Memory B cell (primary cell): ENCODE measurements around the gene PLEKHS1.
"Not testable (repeated sequence)": the region's sequence is repeated elsewhere in the genome, so short reads cannot be mapped to it uniquely, and the experiment has no call there.

ENCODE experiments used
- ATAC-seq: fragments of 150-1000 bp; cut with Tn5 transposase; 2 replicates; pipeline ENCODE4 v1.10.0; 2021; ENCODE audit warnings: low read depth, mild to moderate bottlenecking, moderate library complexity
- DNase-seq, 2 donors: peaks; one replicate each; pipeline ENCODE4 v3.0.0; 2022; ENCODE audit warnings: low spot score in 2 of 2
- H3K27ac Mint-ChIP-seq: one replicate; pipeline ENCODE4 v1.8.0; 2022; ENCODE audit warnings: mild to moderate bottlenecking, moderate library complexity, mixed read lengths
- H3K27me3 Mint-ChIP-seq: one replicate; pipeline ENCODE4 v1.8.0; 2022; ENCODE audit warnings: mixed read lengths
- H3K36me3 Mint-ChIP-seq: one replicate; pipeline ENCODE4 v1.8.0; 2022; ENCODE audit warnings: mild to moderate bottlenecking, mixed read lengths
- H3K4me1 Mint-ChIP-seq: one replicate; pipeline ENCODE4 v1.8.0; 2022; ENCODE audit warnings: mixed read lengths
- H3K4me3 Mint-ChIP-seq: one replicate; pipeline ENCODE4 v1.8.0; 2022; ENCODE audit warnings: mild to moderate bottlenecking, moderate library complexity, mixed read lengths
- H3K9me3 Mint-ChIP-seq: one replicate; pipeline ENCODE4 v1.8.0; 2022; ENCODE audit warnings: mixed read lengths

The PLEKHS1 gene

DNA sequence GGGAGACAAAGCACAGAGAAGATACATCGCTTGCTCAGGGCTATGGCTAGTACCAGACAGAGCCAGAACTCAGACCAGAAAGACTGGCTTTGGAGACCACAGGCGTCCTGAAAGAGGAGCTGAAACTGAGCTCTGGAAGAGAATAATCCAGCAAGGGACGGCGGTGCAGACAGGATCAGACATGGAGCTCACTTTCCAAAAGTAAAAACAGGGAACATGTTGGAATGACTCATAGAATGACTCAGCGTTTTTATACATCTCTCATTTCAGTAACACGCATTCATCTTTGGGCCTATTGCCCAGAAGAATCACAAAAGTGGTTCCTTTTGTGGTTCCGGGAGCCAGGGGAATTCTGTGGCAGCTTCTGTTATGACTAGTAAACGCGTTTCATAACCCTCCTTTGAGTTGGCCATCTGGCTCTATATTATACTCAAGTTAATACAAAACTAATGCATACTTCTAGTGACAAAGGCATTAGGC is 37.2 kb downstream of the PLEKHS1 start:
- Mint-ChIP-seq H3K27ac (no peak overlapping the region), H3K36me3 (no peaks in the 10 kb centered on the region), H3K9me3 (peaks cover 1% of the 10 kb centered on the region), H3K4me3 (no peak overlapping the region), H3K27me3 (peaks cover 15% of the 10 kb centered on the region), H3K4me1 (no peaks in the 10 kb centered on the region)
- DNase-seq (no peak), ATAC-seq (no peak)

GRCh38 chr10:113791691-113792090 is 40.2 kb downstream of the PLEKHS1 start:
- no peaks in the 10 kb centered on the region for H3K36me3 Mint-ChIP-seq
- peaks cover 16% of the 10 kb centered on the region for H3K27me3 Mint-ChIP-seq
- no peak overlapping the region for H3K27ac Mint-ChIP-seq
- DNase-seq (no peak), ATAC-seq (no peak)
- no peaks in the 10 kb centered on the region for H3K4me1 Mint-ChIP-seq
- H3K9me3 Mint-ChIP-seq = peaks cover 1% of the 10 kb centered on the region
- H3K4me3 Mint-ChIP-seq = no peak overlapping the region

DNA sequence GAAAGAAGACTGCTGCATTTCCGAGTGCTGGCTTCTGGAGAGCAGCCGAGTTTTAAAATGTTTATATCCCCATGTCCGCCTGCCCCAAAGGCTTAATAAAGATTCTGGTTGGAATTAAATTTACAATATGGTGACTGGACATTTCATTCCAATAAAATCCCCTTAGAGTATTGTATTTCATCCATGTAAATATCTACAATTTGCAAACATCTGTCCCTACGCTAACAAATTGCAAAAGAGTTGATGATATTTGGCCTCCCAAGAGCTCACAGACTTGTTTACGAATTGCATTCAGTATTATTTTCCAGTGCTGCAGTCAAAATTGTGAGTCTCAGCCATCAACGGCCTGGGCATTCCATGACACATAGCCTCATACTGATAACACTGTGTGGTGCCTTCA is 50.1 kb downstream of the PLEKHS1 start:
- Mint-ChIP-seq H3K4me3 (no peak overlapping the region), H3K4me1 (peaks cover 15% of the 10 kb centered on the region), H3K9me3 (no peaks in the 10 kb centered on the region), H3K36me3 (no peaks in the 10 kb centered on the region), H3K27ac (no peak overlapping the region), H3K27me3 (peaks cover 3% of the 10 kb centered on the region)
- DNase-seq (no peak), ATAC-seq (no peak)

- DNase-seq (no peak), ATAC-seq (peak; percentile 63)
- no peak overlapping the region for H3K4me3 Mint-ChIP-seq
- H3K4me1 Mint-ChIP-seq = peaks cover 15% of the 10 kb centered on the region
- H3K36me3 Mint-ChIP-seq = no peaks in the 10 kb centered on the region
- peaks cover 3% of the 10 kb centered on the region for H3K27me3 Mint-ChIP-seq
- no peak overlapping the region for H3K27ac Mint-ChIP-seq
- no peaks in the 10 kb centered on the region for H3K9me3 Mint-ChIP-seq
These were observed 51.5 kb downstream of the PLEKHS1 start for GRCh38 chr10:113802997-113803396.

GRCh38 chr10:113806503-113806902 is 55.0 kb downstream of the PLEKHS1 start:
- Mint-ChIP-seq H3K4me3 (no peak overlapping the region), H3K27me3 (peaks cover 9% of the 10 kb centered on the region), H3K27ac (no peak overlapping the region), H3K36me3 (no peaks in the 10 kb centered on the region), H3K4me1 (peaks cover 12% of the 10 kb centered on the region), H3K9me3 (no peaks in the 10 kb centered on the region)
- DNase-seq (no peak), ATAC-seq (no peak)

- H3K4me1 Mint-ChIP-seq = peaks cover 4% of the 10 kb centered on the region
- no peaks in the 10 kb centered on the region for H3K36me3 Mint-ChIP-seq
- ATAC-seq (no peak), DNase-seq (no peak)
- H3K9me3 Mint-ChIP-seq = no peaks in the 10 kb centered on the region
- peaks cover 9% of the 10 kb centered on the region for H3K27me3 Mint-ChIP-seq
- no peak overlapping the region for H3K27ac Mint-ChIP-seq
- no peak overlapping the region for H3K4me3 Mint-ChIP-seq
These were observed 56.7 kb downstream of the PLEKHS1 start for GRCh38 chr10:113808168-113808567.

DNA sequence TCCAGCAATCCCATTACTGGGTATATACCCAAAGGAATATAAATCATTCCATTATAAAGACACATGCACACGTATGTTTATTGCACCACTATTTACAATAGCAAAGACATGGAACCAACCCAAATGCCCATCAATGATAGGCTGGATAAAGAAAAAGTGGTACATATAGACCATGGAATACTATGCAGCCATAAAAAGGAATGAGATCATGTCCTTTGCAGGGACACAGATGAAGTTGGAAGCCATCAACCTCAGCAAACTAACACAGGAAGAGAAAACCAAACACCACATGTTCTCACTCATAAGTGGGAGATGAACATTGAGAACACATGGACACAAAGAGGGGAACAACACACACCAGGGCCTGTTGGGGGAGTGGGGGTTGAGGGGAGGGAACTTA is 63.2 kb downstream of the PLEKHS1 start:
- H3K27ac Mint-ChIP-seq, H3K4me3 Mint-ChIP-seq, H3K27me3 Mint-ChIP-seq, H3K9me3 Mint-ChIP-seq, H3K4me1 Mint-ChIP-seq, DNase-seq, H3K36me3 Mint-ChIP-seq, ATAC-seq: not testable (repeated sequence)

GRCh38 chr10:113819989-113820388 is 68.5 kb downstream of the PLEKHS1 start:
- H3K4me1 Mint-ChIP-seq = no peaks in the 10 kb centered on the region
- no peak for ATAC-seq
- no peaks in the 10 kb centered on the region for H3K36me3 Mint-ChIP-seq
- H3K9me3 Mint-ChIP-seq = no peaks in the 10 kb centered on the region
- DNase-seq = no peak
- H3K4me3 Mint-ChIP-seq = no peak overlapping the region
- no peak overlapping the region for H3K27ac Mint-ChIP-seq
- peaks cover 8% of the 10 kb centered on the region for H3K27me3 Mint-ChIP-seq

GRCh38 chr10:113820507-113820906 is 69.0 kb downstream of the PLEKHS1 start:
- ATAC-seq (no peak), DNase-seq (no peak)
- H3K9me3 Mint-ChIP-seq = no peaks in the 10 kb centered on the region
- peaks cover 8% of the 10 kb centered on the region for H3K27me3 Mint-ChIP-seq
- H3K36me3 Mint-ChIP-seq = no peaks in the 10 kb centered on the region
- no peaks in the 10 kb centered on the region for H3K4me1 Mint-ChIP-seq
- no peak overlapping the region for H3K4me3 Mint-ChIP-seq
- H3K27ac Mint-ChIP-seq = no peak overlapping the region

- not testable (repeated sequence) for H3K9me3 Mint-ChIP-seq, DNase-seq, H3K4me3 Mint-ChIP-seq, H3K36me3 Mint-ChIP-seq, H3K27ac Mint-ChIP-seq, H3K4me1 Mint-ChIP-seq, H3K27me3 Mint-ChIP-seq, ATAC-seq
These were observed 69.8 kb downstream of the PLEKHS1 start for GRCh38 chr10:113821306-113821705.

DNA sequence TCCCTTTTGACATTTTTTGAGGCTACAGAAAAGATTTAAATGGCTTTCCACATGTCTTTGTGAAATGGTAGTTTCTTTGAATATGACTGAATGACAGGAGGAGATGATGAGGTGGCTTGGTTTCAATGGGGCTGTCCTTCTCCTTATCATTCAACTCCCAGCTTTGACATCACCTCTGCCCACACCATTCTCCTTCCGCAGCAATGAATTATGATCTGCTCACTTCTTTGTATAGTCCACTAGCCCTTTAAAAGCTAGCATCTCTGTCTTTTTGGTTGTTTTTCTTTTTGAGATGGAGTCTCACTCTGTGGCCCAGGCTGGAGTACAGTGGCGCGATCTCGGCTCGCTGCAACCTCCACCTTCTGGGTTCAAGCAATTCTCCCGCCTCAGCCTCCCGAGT is 70.7 kb downstream of the PLEKHS1 start:
- H3K36me3 Mint-ChIP-seq = no peaks in the 10 kb centered on the region
- no peak for DNase-seq
- H3K4me3 Mint-ChIP-seq = no peak overlapping the region
- peaks cover 4% of the 10 kb centered on the region for H3K9me3 Mint-ChIP-seq
- H3K27me3 Mint-ChIP-seq = peaks cover 8% of the 10 kb centered on the region
- no peak for ATAC-seq
- no peak overlapping the region for H3K27ac Mint-ChIP-seq
- H3K4me1 Mint-ChIP-seq = no peaks in the 10 kb centered on the region

DNA sequence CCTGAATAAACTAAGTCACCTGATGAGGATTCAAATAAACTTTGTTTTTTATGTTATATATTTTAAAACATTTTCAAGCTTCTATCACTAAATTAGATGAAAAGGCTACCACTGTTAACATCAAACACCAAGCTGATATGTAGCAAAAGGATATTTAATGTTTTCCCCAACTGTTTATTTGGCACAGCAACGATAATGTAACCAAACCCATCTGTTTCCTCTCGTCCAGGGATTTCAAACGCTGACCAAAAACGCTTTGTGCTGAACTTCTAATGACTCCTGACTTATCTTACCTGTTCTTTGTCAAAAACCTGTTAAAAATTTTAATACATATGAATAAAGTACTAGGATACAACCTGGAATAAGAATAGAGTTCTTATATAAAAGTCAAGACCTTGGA is 71.9 kb downstream of the PLEKHS1 start:
- Mint-ChIP-seq H3K27me3 (peaks cover 8% of the 10 kb centered on the region), H3K4me1 (no peaks in the 10 kb centered on the region), H3K36me3 (no peaks in the 10 kb centered on the region), H3K9me3 (peaks cover 4% of the 10 kb centered on the region), H3K27ac (no peak overlapping the region), H3K4me3 (no peak overlapping the region)
- no peak for DNase-seq
- no peak for ATAC-seq

- Mint-ChIP-seq H3K27me3 (peaks cover 8% of the 10 kb centered on the region), H3K27ac (no peak overlapping the region), H3K4me3 (no peak overlapping the region), H3K9me3 (peaks cover 8% of the 10 kb centered on the region), H3K4me1 (no peaks in the 10 kb centered on the region), H3K36me3 (peaks cover 2% of the 10 kb centered on the region)
- no peak for ATAC-seq
- DNase-seq = no peak
These were observed 74.3 kb downstream of the PLEKHS1 start for GRCh38 chr10:113825791-113826190.

DNA sequence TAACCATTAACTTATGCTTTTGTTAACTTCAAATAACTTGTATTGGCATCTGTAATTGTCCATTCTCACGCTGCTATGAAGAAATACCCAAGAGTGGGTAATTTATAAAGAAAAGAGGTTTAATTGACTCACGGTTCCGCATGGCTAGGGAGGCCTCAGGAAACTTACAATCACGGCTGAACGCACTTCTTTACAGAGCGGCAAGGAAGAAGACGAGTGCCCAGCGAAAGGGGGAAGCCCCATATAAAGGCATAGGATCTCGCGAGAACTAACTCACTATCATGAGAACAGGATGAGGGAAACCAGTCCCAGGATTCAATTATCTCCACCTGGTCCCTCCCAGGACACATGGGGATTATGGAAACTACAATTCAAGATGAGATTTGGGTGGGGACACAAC is 77.1 kb downstream of the PLEKHS1 start:
- not testable (repeated sequence) for H3K9me3 Mint-ChIP-seq, H3K4me3 Mint-ChIP-seq, H3K4me1 Mint-ChIP-seq, H3K36me3 Mint-ChIP-seq, H3K27me3 Mint-ChIP-seq
- ATAC-seq (peak; percentile 70), DNase-seq (peak in 1 of 2 donors; percentile 1)
- peak overlapping the region; percentile 61 for H3K27ac Mint-ChIP-seq
